PFSK-1 (cell line): ENCODE measurements around the gene IRAK1.

Experiments used
- FOXP2 ChIP-seq: optimal IDR thresholded peaks from 2 replicates; pipeline ENCODE3; 2011; ENCODE audit warnings: borderline replicate concordance, control low read depth, inconsistent platforms; ENCODE audit not compliant: insufficient read depth; ENCODE audit errors: extremely low read length, extremely low read depth
- POLR2AphosphoS5 ChIP-seq: IDR thresholded peaks from 2 replicates; pipeline ENCODE4 v1.6.1; 2012; ENCODE audit warnings: low read depth, mild to moderate bottlenecking, control low read depth, low read length, moderate library complexity
- SIN3A ChIP-seq: IDR thresholded peaks from 2 replicates; pipeline ENCODE4 v1.6.1; 2012; ENCODE audit warnings: mild to moderate bottlenecking, low read length, moderate library complexity, borderline replicate concordance; ENCODE audit not compliant: insufficient read depth
- TAF1 ChIP-seq: IDR thresholded peaks from 2 replicates; pipeline ENCODE4 v1.6.1; 2012; ENCODE audit warnings: low read length, control low read depth, borderline replicate concordance; ENCODE audit not compliant: insufficient read depth
- TF ChIP-seq, protein P1 (sequence below), 2 experiments: IDR thresholded peaks; 2 replicates each; pipeline versions ENCODE4 v1.6.1 to v1.8.0; 2011 to 2012; ENCODE audit warnings: low read depth in 2 of 2, low read length in 2 of 2, control low read depth in 1 of 2, inconsistent platforms in 1 of 2, mild to moderate bottlenecking in 1 of 2, moderate library complexity in 1 of 2; ENCODE audit not compliant: insufficient read depth in 1 of 2

IRAK1 gene

DNA sequence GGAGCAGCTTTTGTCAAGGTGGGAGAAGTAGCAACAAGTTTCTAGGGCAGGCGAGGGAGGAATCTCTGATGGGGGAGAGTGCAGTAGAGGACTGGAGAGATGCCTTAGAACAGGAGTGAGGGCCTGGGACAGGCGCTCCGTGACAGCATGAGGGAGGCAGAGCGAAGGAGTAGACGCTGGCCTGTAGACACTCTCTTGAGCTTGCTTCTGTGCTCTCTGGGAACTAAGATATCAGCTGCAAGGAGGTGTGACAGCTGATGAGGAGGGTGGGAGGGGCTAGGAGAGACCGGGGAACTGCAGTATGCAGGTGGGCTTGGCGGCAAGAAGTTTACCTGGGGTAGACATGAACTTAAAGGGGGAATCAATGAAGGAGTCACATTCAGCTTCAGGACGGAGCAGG lies 42.1 kb upstream of the IRAK1 start:
- no peak for TF ChIP-seq TAF1
- no peak for TF ChIP-seq POLR2AphosphoS5
- TF ChIP-seq FOXP2, result no peak
- TF ChIP-seq, protein P1, sequence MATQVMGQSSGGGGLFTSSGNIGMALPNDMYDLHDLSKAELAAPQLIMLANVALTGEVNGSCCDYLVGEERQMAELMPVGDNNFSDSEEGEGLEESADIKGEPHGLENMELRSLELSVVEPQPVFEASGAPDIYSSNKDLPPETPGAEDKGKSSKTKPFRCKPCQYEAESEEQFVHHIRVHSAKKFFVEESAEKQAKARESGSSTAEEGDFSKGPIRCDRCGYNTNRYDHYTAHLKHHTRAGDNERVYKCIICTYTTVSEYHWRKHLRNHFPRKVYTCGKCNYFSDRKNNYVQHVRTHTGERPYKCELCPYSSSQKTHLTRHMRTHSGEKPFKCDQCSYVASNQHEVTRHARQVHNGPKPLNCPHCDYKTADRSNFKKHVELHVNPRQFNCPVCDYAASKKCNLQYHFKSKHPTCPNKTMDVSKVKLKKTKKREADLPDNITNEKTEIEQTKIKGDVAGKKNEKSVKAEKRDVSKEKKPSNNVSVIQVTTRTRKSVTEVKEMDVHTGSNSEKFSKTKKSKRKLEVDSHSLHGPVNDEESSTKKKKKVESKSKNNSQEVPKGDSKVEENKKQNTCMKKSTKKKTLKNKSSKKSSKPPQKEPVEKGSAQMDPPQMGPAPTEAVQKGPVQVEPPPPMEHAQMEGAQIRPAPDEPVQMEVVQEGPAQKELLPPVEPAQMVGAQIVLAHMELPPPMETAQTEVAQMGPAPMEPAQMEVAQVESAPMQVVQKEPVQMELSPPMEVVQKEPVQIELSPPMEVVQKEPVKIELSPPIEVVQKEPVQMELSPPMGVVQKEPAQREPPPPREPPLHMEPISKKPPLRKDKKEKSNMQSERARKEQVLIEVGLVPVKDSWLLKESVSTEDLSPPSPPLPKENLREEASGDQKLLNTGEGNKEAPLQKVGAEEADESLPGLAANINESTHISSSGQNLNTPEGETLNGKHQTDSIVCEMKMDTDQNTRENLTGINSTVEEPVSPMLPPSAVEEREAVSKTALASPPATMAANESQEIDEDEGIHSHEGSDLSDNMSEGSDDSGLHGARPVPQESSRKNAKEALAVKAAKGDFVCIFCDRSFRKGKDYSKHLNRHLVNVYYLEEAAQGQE (IDR thresholded peaks at IDR 0.05; ENCODE audit: insufficient read depth in 1 of 2, low read depth in 2 of 2, low read length in 2 of 2), result no peak

DNA sequence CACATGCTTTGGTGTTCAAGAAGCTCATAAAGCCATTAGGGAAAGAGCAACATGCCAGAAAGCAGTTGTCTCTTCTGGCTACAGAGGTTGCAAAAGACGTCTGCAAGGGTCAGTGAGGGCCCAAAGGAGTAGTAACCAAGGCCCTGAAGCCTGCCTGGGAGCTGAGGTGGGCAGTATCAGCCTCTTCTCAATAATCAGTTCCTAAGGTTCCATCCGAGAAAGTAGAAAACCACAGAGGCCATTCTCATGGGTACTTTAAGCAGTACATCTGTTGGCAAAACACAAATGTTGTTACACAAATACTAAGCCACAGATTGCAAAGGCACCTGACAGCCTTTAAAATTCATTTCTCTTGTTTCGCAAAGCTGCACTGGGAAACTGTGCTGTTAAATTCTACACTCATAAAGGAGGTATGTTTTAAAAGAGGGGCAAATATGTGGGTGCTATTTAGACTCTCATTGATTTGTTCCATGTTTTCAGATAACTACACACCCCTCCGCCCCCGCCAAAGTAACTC lies 40.1 kb upstream of the IRAK1 start:
- TF ChIP-seq SIN3A (no peak), TAF1 (no peak), FOXP2 (no peak), POLR2AphosphoS5 (no peak)
- TF ChIP-seq, protein P1 (IDR thresholded peaks at IDR 0.05; ENCODE audit: insufficient read depth in 1 of 2, low read depth in 2 of 2, low read length in 2 of 2), result no peak

DNA sequence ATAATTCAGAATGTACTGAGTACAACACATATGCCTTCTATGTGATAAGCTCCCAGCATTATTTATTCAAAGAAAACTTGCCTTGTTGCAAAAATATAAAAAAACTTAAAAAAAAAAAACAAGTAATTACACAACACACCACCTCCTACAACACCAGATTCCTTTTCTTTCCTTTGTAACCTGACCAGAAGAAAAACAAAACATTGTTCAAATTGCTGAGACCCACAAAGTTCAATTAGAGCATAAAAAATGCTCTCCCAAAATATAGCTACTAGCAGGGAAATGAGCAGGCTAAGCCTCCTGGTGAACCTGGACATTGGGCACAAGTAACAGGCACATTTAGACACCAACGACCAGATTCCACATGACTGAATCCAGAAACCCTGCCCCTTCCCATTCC lies 39.5 kb upstream of the IRAK1 start:
- TF ChIP-seq TAF1 (no peak), POLR2AphosphoS5 (no peak), SIN3A (no peak), FOXP2 (no peak)
- TF ChIP-seq, protein P1 (IDR thresholded peaks at IDR 0.05; ENCODE audit: insufficient read depth in 1 of 2, low read depth in 2 of 2, low read length in 2 of 2), result no peak

DNA sequence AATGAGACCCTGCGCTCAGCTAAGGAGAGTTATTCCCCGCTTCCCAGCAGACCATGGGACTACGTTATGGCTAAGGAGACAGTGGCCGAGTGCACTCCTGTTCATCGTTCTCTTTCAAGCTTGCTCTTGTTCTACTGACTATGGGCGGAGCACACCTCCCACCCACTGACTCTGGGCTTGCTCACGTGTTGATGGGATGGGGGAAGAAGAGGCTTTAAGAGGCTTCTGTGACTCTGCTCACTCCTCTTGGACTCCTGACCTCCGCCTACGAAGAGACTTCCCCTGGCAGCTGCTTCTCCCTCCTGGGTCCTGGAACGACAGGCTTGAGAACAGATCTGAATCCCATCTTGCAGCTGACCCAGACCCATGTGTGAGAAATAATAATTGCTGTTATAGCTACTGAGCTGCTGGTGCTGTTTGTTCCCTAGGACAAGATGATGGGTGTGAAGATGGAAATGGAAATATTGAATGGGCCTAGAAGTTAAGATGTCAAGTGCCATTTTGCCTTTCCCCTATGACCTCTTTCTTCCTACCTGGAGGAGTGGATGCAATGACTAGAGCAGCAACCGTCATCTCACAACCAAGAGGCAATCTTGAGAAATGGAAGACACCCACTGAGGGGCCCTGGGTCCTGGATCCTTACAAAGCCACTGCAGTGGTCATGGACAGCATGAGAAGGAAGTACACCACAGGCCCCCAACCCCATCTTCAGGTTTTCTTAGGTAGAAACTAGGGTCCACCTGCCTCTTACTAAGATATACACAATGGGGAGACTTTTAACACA lies 38.7 kb upstream of the IRAK1 start:
- TF ChIP-seq SIN3A, result no peak

DNA sequence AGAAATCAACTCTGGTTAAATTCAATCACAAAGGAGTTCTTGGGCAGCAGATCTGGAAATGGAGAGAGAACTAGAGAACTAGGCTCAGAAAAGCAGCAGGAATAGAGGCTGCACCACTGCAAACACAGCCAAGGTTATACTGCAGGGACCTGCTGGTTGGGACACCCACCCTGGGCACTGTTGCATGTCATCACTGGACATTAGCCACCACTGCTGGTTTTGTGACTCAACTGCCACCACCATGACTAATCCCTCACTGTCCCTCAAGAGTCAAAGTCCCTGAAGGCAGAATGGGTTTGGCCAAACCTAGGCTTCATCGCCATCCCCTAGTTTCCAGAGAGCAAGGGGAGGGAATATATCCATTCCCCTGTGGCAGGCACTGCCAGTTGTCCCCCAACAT lies 38.1 kb upstream of the IRAK1 start:
- TF ChIP-seq POLR2AphosphoS5 (no peak), SIN3A (no peak), TAF1 (no peak), FOXP2 (no peak)

DNA sequence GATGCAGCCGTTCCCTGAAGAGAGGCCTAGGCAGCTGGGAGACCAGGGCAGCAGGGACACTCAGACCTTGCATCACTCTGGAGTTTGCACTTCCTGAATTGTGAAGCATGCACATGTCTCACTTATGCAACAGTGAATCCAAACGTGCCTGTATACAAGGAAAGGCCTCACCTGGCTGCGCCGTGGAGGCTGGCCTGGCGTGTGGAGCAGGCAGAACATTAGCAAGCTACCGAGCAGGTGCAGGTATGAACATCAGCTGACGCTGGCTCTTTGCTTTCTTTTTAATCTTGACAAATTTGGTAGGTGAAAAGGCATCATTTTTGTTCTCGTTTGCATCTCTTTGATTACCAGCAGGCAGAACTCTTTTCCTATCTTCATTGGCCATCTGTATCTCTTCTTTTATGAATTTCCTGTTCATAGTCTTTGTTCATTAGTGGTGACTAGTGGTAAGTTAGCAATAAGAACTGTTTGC lies 37.1 kb upstream of the IRAK1 start:
- TF ChIP-seq SIN3A, result no peak
